Natural killer cell treated with Interleukin-12 subunit alpha and Interleukin-12 subunit beta and Interleukin-15 and Interleukin-18, amount 100 ng/mL, for 72 hours (primary cell): ENCODE results near the gene TK1. TPM values are rescaled to one million over a fixed set of nuclear protein-coding genes. Genes with fewer than 3 reads are reported as not detected.

Source experiments
- ATAC-seq, 2 donors: fragments of 150-1000 bp; cut with Tn5 transposase in 1 of 2; sonication (Bioruptor Pico), chemical (Tn5 transposase) in 1 of 2; 2 replicates each; pipeline ENCODE4 v1.10.0; 2021
- DNase-seq: peaks from one replicate; pipeline ENCODE4 v3.0.0; 2022; ENCODE audit warnings: low spot score
- H3K27ac Mint-ChIP-seq, 2 donors: 1 replicate in 1 of 2; 2 replicates in 1 of 2; pipeline ENCODE4 v1.8.0; 2022; ENCODE audit warnings: mixed read lengths in 2 of 2, mild to moderate bottlenecking in 1 of 2, moderate library complexity in 1 of 2
- H3K27me3 Mint-ChIP-seq, 2 donors: 1 replicate in 1 of 2; 2 replicates in 1 of 2; pipeline ENCODE4 v1.8.0; 2022; ENCODE audit warnings: mixed read lengths in 2 of 2
- H3K36me3 Mint-ChIP-seq: one replicate; pipeline ENCODE4 v1.8.0; 2022; ENCODE audit warnings: mixed read lengths
- H3K4me1 Mint-ChIP-seq, 2 donors: 1 replicate in 1 of 2; 2 replicates in 1 of 2; pipeline ENCODE4 v1.8.0; 2022; ENCODE audit warnings: low read depth in 2 of 2, mixed read lengths in 2 of 2, mild to moderate bottlenecking in 1 of 2
- H3K4me3 Mint-ChIP-seq: one replicate; pipeline ENCODE4 v1.8.0; 2022; ENCODE audit warnings: mixed read lengths
- H3K9me3 Mint-ChIP-seq: 2 replicates; pipeline ENCODE4 v1.8.0; 2022; ENCODE audit warnings: mixed read lengths
- total RNA-seq, 2 donors: library from RNA; stranded (reverse); gene quantifications; one replicate each; pipeline ENCODE4 v1.2.3, GENCODE V29; 2022

The TK1 gene
- total RNA-seq, 2 donors from 2014 or later = 66.8 to 138 TPM

GRCh38 chr17:78168242-78168902 lies 18.5 kb downstream of the TK1 start, which contains the start of gene SYNGR2:
Gene SYNGR2, plus strand, starts transcription at chr17:78168581. Its CDS starts 36 bp downstream, at chr17:78168617.
- DNase-seq (peak; percentile 91), ATAC-seq (peak; percentile 91 to 94)
- Mint-ChIP-seq H3K36me3 (no peaks in the 10 kb centered on the region), H3K27ac (peak within 1 kb of the TSS in 1 of 2 donors; percentile 63), H3K4me1 (peaks cover 27 to 28% of the 10 kb centered on the region in 2 donors), H3K27me3 (no peaks in the 10 kb centered on the region), H3K9me3 (no peaks in the 10 kb centered on the region), H3K4me3 (peak within 1 kb of the TSS; percentile 53)

GRCh38 chr17:78166416-78166815 lies 20.4 kb downstream of the TK1 start:
- Mint-ChIP-seq H3K4me3 (no peak overlapping the region), H3K27ac (no peak overlapping the region), H3K9me3 (no peaks in the 10 kb centered on the region), H3K27me3 (no peaks in the 10 kb centered on the region), H3K36me3 (no peaks in the 10 kb centered on the region), H3K4me1 (peaks cover 10% of the 10 kb centered on the region in 2 donors)
- DNase-seq (no peak), ATAC-seq (no peak)

GRCh38 chr17:78164748-78165607 lies 21.9 kb downstream of the TK1 start:
- ATAC-seq (no peak), DNase-seq (no peak)
- no peaks in the 10 kb centered on the region for H3K9me3 Mint-ChIP-seq
- H3K4me1 Mint-ChIP-seq = peaks cover 0 to 2% of the 10 kb centered on the region in 2 donors
- H3K4me3 Mint-ChIP-seq = no peak overlapping the region
- no peaks in the 10 kb centered on the region for H3K27me3 Mint-ChIP-seq
- H3K27ac Mint-ChIP-seq = no peak overlapping the region
- H3K36me3 Mint-ChIP-seq = no peaks in the 10 kb centered on the region

- Mint-ChIP-seq H3K4me3 (no peak overlapping the region), H3K9me3 (no peaks in the 10 kb centered on the region), H3K27ac (no peak overlapping the region), H3K27me3 (peaks cover 0 to 3% of the 10 kb centered on the region in 2 donors), H3K36me3 (no peaks in the 10 kb centered on the region), H3K4me1 (peaks cover 0 to 2% of the 10 kb centered on the region in 2 donors)
- no peak for DNase-seq
- ATAC-seq = no peak
These were observed 22.7 kb downstream of the TK1 start for GRCh38 chr17:78163881-78164747.

DNA sequence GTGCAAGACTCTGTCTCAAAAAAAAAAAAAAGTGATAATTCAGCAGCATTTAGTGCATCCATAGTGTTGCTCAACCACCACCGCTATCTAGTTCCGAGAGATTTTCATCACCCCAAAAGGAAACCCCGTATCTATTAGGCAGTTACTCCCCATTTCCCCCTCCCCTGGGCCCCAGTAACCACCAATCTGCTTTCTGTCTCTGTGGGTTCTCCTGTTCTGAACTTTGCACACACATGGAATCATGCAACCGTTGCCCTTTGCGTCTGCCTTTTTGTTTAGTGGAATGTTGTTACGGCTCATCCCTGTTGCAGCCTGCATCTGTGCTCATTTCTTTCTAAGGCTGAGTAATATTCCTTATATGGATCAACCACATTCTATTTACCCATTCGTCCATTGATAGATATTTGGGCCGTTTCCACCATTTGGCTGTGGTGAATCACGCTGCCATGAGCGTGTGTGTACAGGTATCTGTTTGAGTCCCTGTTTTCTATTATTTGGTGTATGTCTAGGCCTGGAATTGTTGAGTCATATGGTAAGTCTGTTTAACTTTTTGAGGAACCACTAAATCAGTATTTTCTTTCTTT lies 27.2 kb downstream of the TK1 start:
- peaks cover 0 to 3% of the 10 kb centered on the region in 2 donors for H3K27me3 Mint-ChIP-seq
- no peak overlapping the region for H3K4me3 Mint-ChIP-seq
- ATAC-seq (no peak), DNase-seq (no peak)
- H3K4me1 Mint-ChIP-seq = peaks cover 0 to 7% of the 10 kb centered on the region in 2 donors
- no peaks in the 10 kb centered on the region for H3K36me3 Mint-ChIP-seq
- H3K9me3 Mint-ChIP-seq = no peaks in the 10 kb centered on the region
- H3K27ac Mint-ChIP-seq = no peak overlapping the region

DNA sequence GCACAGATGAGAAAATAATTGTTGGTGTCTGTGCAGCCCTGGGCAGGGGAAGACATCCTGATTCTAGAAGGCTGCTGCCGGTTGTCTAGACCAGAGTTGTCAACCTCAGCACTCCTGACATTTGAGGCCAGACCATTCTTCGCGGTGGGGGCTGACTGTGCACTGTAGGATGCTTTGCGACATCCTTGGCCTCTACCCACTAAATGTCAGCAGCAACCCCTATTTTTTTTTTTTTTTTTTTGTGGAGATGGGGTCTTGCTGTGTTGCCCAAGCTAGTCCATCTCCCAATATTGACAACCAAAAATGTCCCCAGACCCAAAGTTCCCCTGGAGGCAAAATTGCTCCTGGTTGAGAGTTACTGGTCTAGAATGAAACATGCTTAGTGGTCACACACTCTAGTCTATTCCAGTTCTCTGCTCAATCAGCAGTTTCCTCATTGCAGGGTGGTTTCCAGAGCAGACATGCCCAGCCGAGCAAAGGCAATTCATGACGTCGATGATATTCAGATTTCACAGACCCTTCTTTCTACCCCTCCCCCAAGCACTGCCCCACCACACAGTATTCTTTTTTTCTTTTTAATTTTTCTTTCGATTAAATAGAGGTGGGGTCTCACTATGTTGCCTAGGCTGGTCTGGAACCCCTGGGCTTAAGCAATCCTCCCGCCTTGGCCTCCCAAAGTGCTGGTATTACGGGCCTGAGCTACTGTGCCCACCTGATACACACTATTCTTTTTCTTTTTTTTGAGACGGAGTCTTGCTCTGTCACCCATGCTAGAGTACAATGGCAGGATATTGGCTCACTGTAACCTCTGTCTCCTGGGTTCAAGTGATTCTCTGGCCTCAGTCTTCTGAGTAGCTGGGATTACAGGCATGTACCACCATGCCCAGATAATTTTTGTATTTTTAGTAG lies 31.7 kb downstream of the TK1 start:
- Mint-ChIP-seq H3K36me3 (no peaks in the 10 kb centered on the region), H3K4me3 (peak overlapping the region; percentile 34), H3K27me3 (peaks cover 0 to 3% of the 10 kb centered on the region in 2 donors), H3K9me3 (no peaks in the 10 kb centered on the region), H3K27ac (peak overlapping the region in 1 of 2 donors; percentile 26), H3K4me1 (peaks cover 0 to 7% of the 10 kb centered on the region in 2 donors)
- DNase-seq (no peak), ATAC-seq (peak; percentile 65 to 83)

- no peaks in the 10 kb centered on the region for H3K9me3 Mint-ChIP-seq
- no peak overlapping the region for H3K27ac Mint-ChIP-seq
- peaks cover 6 to 7% of the 10 kb centered on the region in 2 donors for H3K4me1 Mint-ChIP-seq
- H3K27me3 Mint-ChIP-seq = no peaks in the 10 kb centered on the region
- ATAC-seq (no peak), DNase-seq (no peak)
- H3K36me3 Mint-ChIP-seq = no peaks in the 10 kb centered on the region
- H3K4me3 Mint-ChIP-seq = no peak overlapping the region
These were observed 35.3 kb downstream of the TK1 start for GRCh38 chr17:78151514-78152008.

DNA sequence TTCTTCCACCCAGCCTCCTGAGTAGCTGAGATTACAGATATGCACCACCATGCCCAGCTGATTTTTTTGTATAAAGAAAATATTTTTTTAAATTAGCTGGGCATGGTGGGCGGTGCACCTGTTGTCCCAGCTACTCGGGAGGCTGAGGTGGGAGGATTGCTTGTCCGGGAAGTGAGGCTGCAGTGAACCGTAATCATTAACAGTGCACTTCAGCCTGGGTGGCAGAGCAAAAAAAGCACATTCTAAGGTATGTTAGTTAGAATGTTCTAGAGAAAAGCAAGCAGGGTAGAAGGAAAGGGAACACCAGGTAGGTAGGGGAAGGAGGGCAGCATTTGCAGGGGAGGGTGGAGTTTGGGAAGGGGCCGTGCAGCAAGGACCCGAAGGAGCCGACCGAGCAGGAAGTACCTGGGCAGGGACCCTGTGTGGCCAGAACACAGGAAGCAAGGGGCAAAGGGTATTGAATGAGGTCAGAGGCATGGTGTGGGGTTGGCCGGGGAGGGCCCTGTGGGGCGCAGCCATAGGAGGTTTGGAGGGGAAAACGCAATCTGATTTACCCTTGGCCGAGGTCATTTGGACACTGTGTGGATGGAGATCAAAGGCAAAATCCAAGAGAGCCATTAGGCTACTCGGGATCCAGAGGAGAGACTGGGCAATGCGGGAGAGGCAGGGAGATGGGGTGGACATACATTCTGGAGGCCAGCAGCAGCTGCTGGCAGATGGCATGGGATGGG lies 38.4 kb downstream of the TK1 start:
- peaks cover 0 to 8% of the 10 kb centered on the region in 2 donors for H3K4me1 Mint-ChIP-seq
- DNase-seq (no peak), ATAC-seq (no peak)
- H3K27ac Mint-ChIP-seq = no peak overlapping the region
- no peak overlapping the region for H3K4me3 Mint-ChIP-seq
- no peaks in the 10 kb centered on the region for H3K27me3 Mint-ChIP-seq
- H3K36me3 Mint-ChIP-seq = no peaks in the 10 kb centered on the region
- H3K9me3 Mint-ChIP-seq = no peaks in the 10 kb centered on the region

GRCh38 chr17:78147315-78147998 lies 39.4 kb downstream of the TK1 start:
- Mint-ChIP-seq H3K27ac (no peak overlapping the region), H3K4me1 (peaks cover 0 to 13% of the 10 kb centered on the region in 2 donors), H3K36me3 (no peaks in the 10 kb centered on the region), H3K4me3 (no peak overlapping the region), H3K27me3 (no peaks in the 10 kb centered on the region), H3K9me3 (no peaks in the 10 kb centered on the region)
- no peak for ATAC-seq
- no peak for DNase-seq

- no peak for DNase-seq
- no peak for ATAC-seq
- H3K4me1 Mint-ChIP-seq = peaks cover 0 to 13% of the 10 kb centered on the region in 2 donors
- H3K4me3 Mint-ChIP-seq = no peak overlapping the region
- H3K27me3 Mint-ChIP-seq = no peaks in the 10 kb centered on the region
- no peaks in the 10 kb centered on the region for H3K36me3 Mint-ChIP-seq
- no peaks in the 10 kb centered on the region for H3K9me3 Mint-ChIP-seq
- H3K27ac Mint-ChIP-seq = no peak overlapping the region
These were observed 40.0 kb downstream of the TK1 start for GRCh38 chr17:78146881-78147280.

- ATAC-seq = no peak
- H3K27me3 Mint-ChIP-seq = no peaks in the 10 kb centered on the region
- peaks cover 0 to 13% of the 10 kb centered on the region in 2 donors for H3K4me1 Mint-ChIP-seq
- H3K36me3 Mint-ChIP-seq = no peaks in the 10 kb centered on the region
- no peaks in the 10 kb centered on the region for H3K9me3 Mint-ChIP-seq
- no peak overlapping the region for H3K27ac Mint-ChIP-seq
- DNase-seq = no peak
- no peak overlapping the region for H3K4me3 Mint-ChIP-seq
These were observed 40.4 kb downstream of the TK1 start for GRCh38 chr17:78146471-78146869.
